ENCODE data around the gene IL1RN. TPM values are rescaled to one million over a fixed set of nuclear protein-coding genes. Genes with fewer than 3 reads are reported as not detected.

IL1RN gene
- total RNA-seq, 1 donor from 2014 or later, result not detected

Other genes with a start within 250 kb of the IL1RN start
- gene IL37, start 216.4 kb upstream of the IL1RN start, total RNA-seq, result not detected in 2 replicates
- gene IL36G, start 149.6 kb upstream of the IL1RN start, total RNA-seq, result not detected in 2 replicates
- gene IL36A, start 122.1 kb upstream of the IL1RN start, total RNA-seq, result not detected in 2 replicates
- not detected in 2 replicates for gene IL36B, start 74.7 kb upstream of the IL1RN start, total RNA-seq
- gene IL36RN, start 68.4 kb upstream of the IL1RN start, total RNA-seq, result not detected in 2 replicates
- not detected in 2 replicates for gene IL1F10, start 59.6 kb upstream of the IL1RN start, total RNA-seq
- gene PSD4, start 46.4 kb downstream of the IL1RN start, total RNA-seq, result 1.3 and 2.1 TPM in 2 replicates
- 21.9 and 30.2 TPM in 2 replicates for gene PAX8, start 151.3 kb downstream of the IL1RN start, total RNA-seq